ENCODE data around the gene EVI5L. TPM values are rescaled to one million over a fixed set of nuclear protein-coding genes. Genes with fewer than 3 reads are reported as not detected.

Gene EVI5L
- total and polyA plus RNA-seq, 2 of the 8 experiments (the other 6 are each of a cell fraction or from before 2014, with no cell fraction given): 7.2 to 11.0 TPM

DNA sequence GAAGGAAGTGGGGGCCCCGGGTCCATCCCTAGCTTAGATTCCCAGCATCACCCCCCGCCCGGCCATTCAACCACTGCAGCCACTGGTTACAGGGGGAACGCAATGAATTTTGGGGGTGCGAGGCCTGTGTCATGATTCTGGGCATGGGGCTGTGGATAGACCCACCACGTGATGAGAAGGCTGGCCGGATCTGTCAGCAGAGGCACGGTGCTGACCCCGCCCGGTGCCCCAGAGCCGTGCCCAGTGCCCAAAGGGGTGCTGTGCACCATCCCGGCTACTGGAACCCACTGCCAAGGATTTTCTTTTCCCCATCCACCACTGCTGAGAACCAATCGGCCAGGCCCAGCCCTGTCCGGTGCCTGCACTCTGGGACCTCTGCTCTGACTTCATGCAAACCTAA, 39.6 kb upstream of the EVI5L start:
- Histone ChIP-seq H3K4me3 (ENCODE audit: extremely low read depth in 1 of 4, insufficient read depth in 2 of 4, low read depth in 3 of 4, low read length in 4 of 4) (no peak overlapping the region), H2BK5ac (ENCODE audit: low read depth, low read length) (no peak overlapping the region), H4K91ac (replicated peaks; ENCODE audit: insufficient read length, low read length) (no peak overlapping the region), H3K4me2 (ENCODE audit: insufficient read depth in 1 of 2, low read depth in 2 of 2, low read length in 2 of 2) (no peak overlapping the region; a peak in 1 of 4 replicates), H3K9ac (replicated peaks in 1 of 4; ENCODE audit: extremely low read depth in 1 of 4, low read depth in 3 of 4, low read length in 3 of 4) (no peak overlapping the region), H3K23ac (ENCODE audit: insufficient read length) (no peak overlapping the region), H3K27ac (ENCODE audit: low read depth, low read length) (no peak overlapping the region), H3K27me3 (replicated peaks in 1 of 4; ENCODE audit: control insufficient read depth in 3 of 4, extremely low read depth in 1 of 4, insufficient read depth in 3 of 4, low read length in 3 of 4) (peaks cover 13 to 35% (median 29%) of the 10 kb centered on the region in 4 experiments), H3K18ac (ENCODE audit: extremely low read depth, low read length) (no peak overlapping the region), H2BK15ac (ENCODE audit: low read length) (no peak overlapping the region), H3K23me2 (ENCODE audit: low read depth, low read length) (peaks cover 15% of the 10 kb centered on the region), H3K4me1 (replicated peaks in 1 of 4; ENCODE audit: control insufficient read depth in 3 of 4, insufficient read depth in 4 of 4, low read length in 3 of 4) (peaks cover 0 to 19% (median 12%) of the 10 kb centered on the region in 4 experiments; a peak in 6 of 7 replicates), H2BK120ac (replicated peaks; ENCODE audit: low read depth, low read length) (no peak overlapping the region), H3K36me3 (ENCODE audit: control insufficient read depth in 2 of 4, insufficient read depth in 4 of 4, low read length in 3 of 4) (no peaks in the 10 kb centered on the region), H4K20me1 (replicated peaks in 1 of 2; ENCODE audit: control insufficient read depth in 1 of 2, insufficient read depth in 2 of 2, low read length in 2 of 2) (peaks cover 0 to 2% of the 10 kb centered on the region in 2 experiments), H3K56ac (replicated peaks; ENCODE audit: insufficient read length, low read depth, low read length) (no peak overlapping the region), H2AFZ (ENCODE audit: low read length) (no peak overlapping the region), H3K14ac (ENCODE audit: insufficient read length) (no peak overlapping the region), H3K79me2 (ENCODE audit: control insufficient read depth in 1 of 2, insufficient read depth in 2 of 2, low read length in 2 of 2) (no peaks in the 10 kb centered on the region), H4K5ac (ENCODE audit: insufficient read length, low read depth, low read length) (no peak overlapping the region), H2AK5ac (ENCODE audit: low read depth, low read length) (no peak overlapping the region), H2BK20ac (ENCODE audit: low read length) (no peak overlapping the region), H4K8ac (ENCODE audit: extremely low read depth, insufficient read depth, low read length) (no peak overlapping the region), H3K4ac (replicated peaks; ENCODE audit: insufficient read length, low read depth, low read length) (no peak overlapping the region), H2BK12ac (ENCODE audit: low read depth, low read length) (no peak overlapping the region), H3K9me3 (ENCODE audit: insufficient read depth in 2 of 2, low read depth in 1 of 2, low read length in 1 of 2) (no peaks in the 10 kb centered on the region), H3K79me1 (ENCODE audit: low read depth, low read length) (no peaks in the 10 kb centered on the region)
- ChIA-PET POLR2A (ENCODE audit: partially characterized antibody) (interaction anchor here (4.0 kb wide), 1 partner anchor 10 kb away, joined by 13 read pairs; no protein-coding TSS in a partner anchor), CTCF (ENCODE audit: partially characterized antibody) (interaction anchor here (0.7 to 2.1 kb wide), 7 partner anchors 9 to 223 kb away, joined by 3 to 12 read pairs (median 3); partner anchors contain the start of gene TRAPPC5)
- no peak for TF ChIP-seq RAD21 (IDR thresholded peaks at IDR 0.05 in 1 of 2, conservative IDR thresholded peaks at IDR 0.05 in 1 of 2; ENCODE audit: low read depth in 2 of 2, low read length in 2 of 2)
- TF ChIP-seq SRF (IDR thresholded peaks at IDR 0.05; ENCODE audit: low read depth, low read length): no peak
- no peak for TF ChIP-seq KDM1A (IDR thresholded peaks at IDR 0.05; ENCODE audit: borderline replicate concordance, low read length)
- no peak for TF ChIP-seq RFX5 (IDR thresholded peaks at IDR 0.05; ENCODE audit: borderline replicate concordance, low read depth, low read length)
- no peak for TF ChIP-seq RXRA (IDR thresholded peaks at IDR 0.05; ENCODE audit: insufficient read depth, low read depth, low read length)
- TF ChIP-seq PHF8 (conservative IDR thresholded peaks at IDR 0.05; ENCODE audit: low read depth, low read length): no peak
- DNase-seq (ENCODE audit: low read depth in 1 of 2, low spot score in 2 of 2): no peak
- FAIRE-seq: no peak
- 89% methylated on average over 14 of the region's 14 CpGs; no CpG with 5 or more reads in 1 of the 2 experiments for WGBS, 2 experiments (ENCODE audit: extremely low coverage in 1 of 2, insufficient coverage in 1 of 2, insufficient read length in 1 of 2, insufficient replicate concordance in 2 of 2, low coverage in 1 of 2, low lambda C conversion rate in 2 of 2, missing lambda C conversion rate in 1 of 2)
